Endothelial cell of umbilical vein (primary cell): ENCODE measurements around the gene PARVA. TPM values are rescaled to one million over a fixed set of nuclear protein-coding genes. Genes with fewer than 3 reads are reported as not detected.

ENCODE experiments used
- BruUV-seq: library from RNA; stranded (reverse); fragments of 400-500 nt; replicated peaks from 2 replicates; lab custom pipeline; 2021; lab: Mats Ljungman, UMichigan
- CTCF ChIA-PET: fragments of 300-600, 350-600 bp; sonication (Branson Sonifier 250); formaldehyde crosslinking; loops from one replicate; lab custom pipeline; 2021; ENCODE audit warnings: antibody characterized with exemption, inconsistent platforms; lab: Charles Lee
- POLR2A ChIA-PET: fragments of 300-600, 350-600 bp; sonication (Branson Sonifier 250); formaldehyde crosslinking; loops from one replicate; lab custom pipeline; 2021; ENCODE audit warnings: antibody characterized with exemption, inconsistent platforms; lab: Charles Lee
- DNase-seq: peaks from one replicate; pipeline ENCODE4 v3.0.0-alpha.2; 2011; ENCODE audit warnings: low read depth, low spot score
- FAIRE-seq: peaks from 2 replicates; lab custom pipeline; 2011; peaks lifted over from hg19 to GRCh38; lab: Jason Lieb, UNC
- H2AFZ ChIP-seq: 2 replicates; pipeline ENCODE4 v1.6.0; 2012; ENCODE audit warnings: low read depth, low read length, control low read depth, inconsistent platforms
- H3K27ac ChIP-seq: 2 replicates; pipeline ENCODE4 v1.5.1; 2011; ENCODE audit warnings: low read depth, mild to moderate bottlenecking, control low read depth, low read length, moderate library complexity; ENCODE audit not compliant: insufficient read depth
- H3K27me3 ChIP-seq, 2 experiments: 2 replicates each; pipeline versions ENCODE4 v1.6.0 to v1.6.1; 2011; ENCODE audit warnings: low read length in 2 of 2, mixed read lengths in 1 of 2; ENCODE audit not compliant: control insufficient read depth in 2 of 2, insufficient read depth in 2 of 2
- H3K36me3 ChIP-seq, 2 experiments: 2 replicates in 1 of 2; 3 replicates in 1 of 2; pipeline ENCODE4 v1.5.1; 2011; ENCODE audit warnings: low read length in 2 of 2, mild to moderate bottlenecking in 1 of 2, moderate library complexity in 1 of 2; ENCODE audit not compliant: control insufficient read depth in 2 of 2, insufficient read depth in 2 of 2; ENCODE audit errors: extremely low read depth in 1 of 2
- H3K4me1 ChIP-seq: 3 replicates; pipeline ENCODE4 v1.5.1; 2011; ENCODE audit warnings: mild to moderate bottlenecking, low read length; ENCODE audit not compliant: control insufficient read depth, insufficient read depth; ENCODE audit errors: extremely low read depth
- H3K4me2 ChIP-seq: 2 replicates; pipeline ENCODE4 v1.6.1; 2011; ENCODE audit warnings: low read length, control low read depth, mixed read lengths; ENCODE audit not compliant: insufficient read depth
- H3K4me3 ChIP-seq, 3 experiments: fragments of 200-600 bp in 1 of 3; sonication (generic), shearing (Covaris generic) in 1 of 3; replicated peaks in 1 of 3; 2 replicates each; pipeline ENCODE4 v1.5.1; 2011 to 2016; ENCODE audit warnings: control low read depth in 3 of 3, low read length in 3 of 3, mild to moderate bottlenecking in 2 of 3, inconsistent platforms in 1 of 3, low read depth in 1 of 3, moderate library complexity in 1 of 3; ENCODE audit not compliant: insufficient read depth in 1 of 3
- H3K79me2 ChIP-seq: 2 replicates; pipeline ENCODE4 v1.6.0; 2012; ENCODE audit warnings: low read length, inconsistent platforms; ENCODE audit not compliant: control insufficient read depth, insufficient read depth
- H3K9ac ChIP-seq: replicated peaks from 2 replicates; pipeline ENCODE3; 2011; ENCODE audit warnings: low read length, control low read depth; ENCODE audit not compliant: insufficient read depth; ENCODE audit errors: extremely low read depth
- H3K9me1 ChIP-seq: replicated peaks from 3 replicates; pipeline ENCODE4 v1.6.0; 2011; ENCODE audit warnings: mild to moderate bottlenecking, low read length; ENCODE audit not compliant: control insufficient read depth, insufficient read depth; ENCODE audit errors: extremely low read depth
- H3K9me3 ChIP-seq: replicated peaks from 2 replicates; pipeline ENCODE4 v1.5.1; 2012; ENCODE audit warnings: low read length, inconsistent platforms; ENCODE audit not compliant: control insufficient read depth, insufficient read depth
- H4K20me1 ChIP-seq: replicated peaks from 2 replicates; pipeline ENCODE3; 2011; ENCODE audit warnings: mild to moderate bottlenecking, low read length; ENCODE audit not compliant: control insufficient read depth, insufficient read depth; ENCODE audit errors: extremely low read depth
- EZH2 ChIP-seq: IDR thresholded peaks from 2 replicates; pipeline ENCODE4 v1.6.1; 2012; ENCODE audit warnings: borderline replicate concordance, low read depth, mild to moderate bottlenecking, moderate library complexity, low read length, inconsistent platforms; ENCODE audit not compliant: severe bottlenecking
- FOS ChIP-seq: IDR thresholded peaks from 2 replicates; pipeline ENCODE4 v1.6.1; 2011; ENCODE audit warnings: mild to moderate bottlenecking, low read length, moderate library complexity, borderline replicate concordance; ENCODE audit not compliant: insufficient read depth
- GATA2 ChIP-seq: IDR thresholded peaks from 2 replicates; pipeline ENCODE4 v1.7.0; 2011; ENCODE audit warnings: low read depth, mild to moderate bottlenecking, moderate library complexity, mixed read lengths, low read length; ENCODE audit not compliant: insufficient read length, insufficient read depth
- JUN ChIP-seq: IDR thresholded peaks from 2 replicates; pipeline ENCODE4 v1.6.1; 2011; ENCODE audit warnings: borderline replicate concordance, low read depth; ENCODE audit not compliant: insufficient read length, insufficient read depth
- MYC ChIP-seq: IDR thresholded peaks from one replicate; pipeline ENCODE4 v1.6.1; 2011; ENCODE audit warnings: mild to moderate bottlenecking, low read depth, low read length
- POLR2A ChIP-seq: IDR thresholded peaks from 2 replicates; pipeline ENCODE4 v1.6.1; 2012; ENCODE audit warnings: low read depth, mild to moderate bottlenecking, control low read depth, low read length
- POLR2AphosphoS5 ChIP-seq: IDR thresholded peaks from 2 replicates; pipeline ENCODE4 v1.6.1; 2012; ENCODE audit warnings: low read depth, mild to moderate bottlenecking, control low read depth, low read length, moderate library complexity; ENCODE audit not compliant: insufficient read depth
- dilution Hi-C: fragments of 300-500 bp; cut with MboI; formaldehyde crosslinking; loops from one replicate; pipeline ENCODE4 v1.15.0; 2019; ENCODE audit warnings: low sequenced_read_pairs; ENCODE audit not compliant: extremely low pct_ligation_motif_present
- intact Hi-C: fragments of 100-400 bp; cut with micrococcal nuclease; formaldehyde crosslinking; loops from one replicate; pipeline ENCODE4 v1.10.0; 2022
- polyA plus RNA-seq, 4 experiments: library from polyadenylated mRNA; depleted of rRNA in 3 of 4; stranded (reverse) in 3 of 4; unstranded in 1 of 4; fragments of >200 nt; gene quantifications; 2 replicates each; pipeline versions ENCODE4 v1.2.1 to v1.2.3, GENCODE V29; 2011 to 2012; ENCODE audit warnings: missing spikeins in 1 of 4
- total RNA-seq: library from RNA; stranded (reverse); gene quantifications from 2 replicates; pipeline ENCODE4 v1.2.3, GENCODE V29; 2021
- TF ChIP-seq, protein P1 (sequence below): IDR thresholded peaks from 2 replicates; pipeline ENCODE4 v1.6.1; 2011; ENCODE audit not compliant: insufficient read depth, insufficient read length
- TF ChIP-seq, protein P2 (sequence below), 2 donors: IDR thresholded peaks; 1 replicate in 1 of 2; 2 replicates in 1 of 2; pipeline ENCODE4 v1.5.1; 2011; ENCODE audit warnings: low read length in 2 of 2, mild to moderate bottlenecking in 2 of 2, moderate library complexity in 2 of 2, control low read depth in 1 of 2, inconsistent platforms in 1 of 2, low read depth in 1 of 2; ENCODE audit not compliant: insufficient read depth in 1 of 2; ENCODE audit errors: extremely low read depth in 1 of 2

Gene PARVA
- total and polyA plus RNA-seq, 2 donors (not counting 3 experiments of a cell fraction or from before 2014, with no cell fraction given), result 40.6 to 104 TPM

DNA sequence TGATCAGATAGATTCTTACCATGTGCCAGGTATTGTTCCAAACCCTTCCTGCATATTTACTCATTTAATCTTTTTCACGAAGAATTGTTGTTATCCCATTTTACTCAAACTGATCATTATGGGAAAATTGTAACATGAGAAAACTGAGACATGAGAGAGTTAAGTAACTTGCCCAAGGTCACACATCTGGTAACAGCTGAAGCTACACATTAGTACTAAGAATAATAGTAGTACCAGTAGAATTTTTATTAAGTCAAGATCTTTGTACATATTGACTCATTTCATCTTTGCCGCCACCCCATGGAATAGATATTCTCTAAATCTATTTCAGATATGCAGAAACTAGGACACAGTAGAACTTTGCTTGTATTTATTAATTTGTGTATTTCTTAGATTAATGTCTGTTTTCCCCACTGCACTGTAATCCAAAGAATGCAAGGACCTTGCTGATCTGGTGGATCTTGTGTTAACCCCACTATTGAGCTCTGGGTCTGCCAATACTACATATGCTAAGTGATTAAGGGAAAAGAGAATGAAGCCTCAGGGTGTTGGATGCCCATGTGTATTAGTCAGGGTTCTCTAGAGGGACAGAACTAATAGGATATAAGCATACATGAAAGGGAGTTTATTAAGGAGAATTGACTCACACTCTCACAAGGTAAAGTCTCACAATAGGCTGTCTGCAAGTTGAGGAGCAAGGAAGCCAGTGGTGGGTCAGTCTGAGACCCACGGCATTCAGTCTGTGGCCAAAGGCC lies 72.8 kb downstream of the PARVA start:
- H4K20me1 ChIP-seq, result peaks cover 8% of the 10 kb centered on the region
- no peak overlapping the region for H3K27ac ChIP-seq

More for the DNA sequence above, 72.8 kb downstream of the PARVA start:
- ChIA-PET CTCF (interaction anchor here (1.1 kb wide), 1 partner anchor 9 kb away, joined by 3 read pairs; no protein-coding TSS in a partner anchor), POLR2A (no interaction called here)
- Histone ChIP-seq H3K4me1 (peaks cover 16% of the 10 kb centered on the region), H3K36me3 (no peaks in the 10 kb centered on the region), H3K9me3 (no peaks in the 10 kb centered on the region), H3K79me2 (peaks cover 15% of the 10 kb centered on the region), H3K9ac (no peak overlapping the region), H3K4me2 (no peak overlapping the region), H3K9me1 (peaks cover 3% of the 10 kb centered on the region), H2AFZ (no peak overlapping the region), H3K4me3 (no peak overlapping the region), H3K27me3 (no peaks in the 10 kb centered on the region)
- intact Hi-C loops, result no loop called here
- no TSS peak for BruUV-seq
- dilution Hi-C loops, result no loop called here
- no peak for TF ChIP-seq POLR2AphosphoS5
- TF ChIP-seq, protein P1, sequence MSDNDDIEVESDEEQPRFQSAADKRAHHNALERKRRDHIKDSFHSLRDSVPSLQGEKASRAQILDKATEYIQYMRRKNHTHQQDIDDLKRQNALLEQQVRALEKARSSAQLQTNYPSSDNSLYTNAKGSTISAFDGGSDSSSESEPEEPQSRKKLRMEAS, result no peak
- no peak for TF ChIP-seq POLR2A
- TF ChIP-seq EZH2, result no peak
- no peak for TF ChIP-seq FOS
- no peak for TF ChIP-seq JUN
- TF ChIP-seq, protein P2, sequence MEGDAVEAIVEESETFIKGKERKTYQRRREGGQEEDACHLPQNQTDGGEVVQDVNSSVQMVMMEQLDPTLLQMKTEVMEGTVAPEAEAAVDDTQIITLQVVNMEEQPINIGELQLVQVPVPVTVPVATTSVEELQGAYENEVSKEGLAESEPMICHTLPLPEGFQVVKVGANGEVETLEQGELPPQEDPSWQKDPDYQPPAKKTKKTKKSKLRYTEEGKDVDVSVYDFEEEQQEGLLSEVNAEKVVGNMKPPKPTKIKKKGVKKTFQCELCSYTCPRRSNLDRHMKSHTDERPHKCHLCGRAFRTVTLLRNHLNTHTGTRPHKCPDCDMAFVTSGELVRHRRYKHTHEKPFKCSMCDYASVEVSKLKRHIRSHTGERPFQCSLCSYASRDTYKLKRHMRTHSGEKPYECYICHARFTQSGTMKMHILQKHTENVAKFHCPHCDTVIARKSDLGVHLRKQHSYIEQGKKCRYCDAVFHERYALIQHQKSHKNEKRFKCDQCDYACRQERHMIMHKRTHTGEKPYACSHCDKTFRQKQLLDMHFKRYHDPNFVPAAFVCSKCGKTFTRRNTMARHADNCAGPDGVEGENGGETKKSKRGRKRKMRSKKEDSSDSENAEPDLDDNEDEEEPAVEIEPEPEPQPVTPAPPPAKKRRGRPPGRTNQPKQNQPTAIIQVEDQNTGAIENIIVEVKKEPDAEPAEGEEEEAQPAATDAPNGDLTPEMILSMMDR (IDR thresholded peaks at IDR 0.05; ENCODE audit: extremely low read depth in 1 of 2, insufficient read depth in 1 of 2, low read depth in 1 of 2, low read length in 2 of 2), result no peak
- no peak for TF ChIP-seq GATA2
- TF ChIP-seq MYC, result no peak
- no peak for DNase-seq
- FAIRE-seq, result peak; percentile 35
